GM23338 (cell line): ENCODE measurements around the gene LATS2. TPM values are rescaled to one million over a fixed set of nuclear protein-coding genes. Genes with fewer than 3 reads are reported as not detected.

Experiments
- ATAC-seq: fragments of 200-7000 bp; cut with Tn5 transposase; 3 replicates; pipeline ENCODE4 v1.9.1; 2020
- DNase-seq: peaks from one replicate; pipeline ENCODE4 v3.0.0-alpha.2; 2015; ENCODE audit warnings: low spot score
- H2AFZ ChIP-seq: fragments of 200-600 bp; sonication (generic); 2 replicates; pipeline ENCODE4 v1.8.0; 2016; ENCODE audit warnings: antibody characterized with exemption, mild to moderate bottlenecking, moderate library complexity
- H3F3A ChIP-seq: fragments of 200-600 bp; sonication (generic); replicated peaks from 2 replicates; pipeline ENCODE4 v1.8.0; 2017; ENCODE audit warnings: antibody characterized with exemption, mixed run types, low read depth
- H3K27ac ChIP-seq: fragments of 200-600 bp; sonication (generic); 2 replicates; pipeline ENCODE4 v1.6.1; 2016; ENCODE audit warnings: low read depth
- H3K27me3 ChIP-seq: fragments of 200-600 bp; sonication (generic); 2 replicates; pipeline ENCODE4 v1.8.0; 2016; ENCODE audit warnings: mild to moderate bottlenecking, mixed run types, moderate library complexity; ENCODE audit not compliant: insufficient read depth
- H3K36me3 ChIP-seq: fragments of 200-600 bp; sonication (generic); 2 replicates; pipeline ENCODE4 v1.8.0; 2016; ENCODE audit warnings: mild to moderate bottlenecking; ENCODE audit not compliant: insufficient read depth
- H3K4me1 ChIP-seq: fragments of 200-600 bp; sonication (generic); 2 replicates; pipeline ENCODE4 v1.8.0; 2016; ENCODE audit warnings: mild to moderate bottlenecking, moderate library complexity; ENCODE audit not compliant: insufficient read depth
- H3K4me2 ChIP-seq: fragments of 200-600 bp; sonication (generic); 2 replicates; pipeline ENCODE4 v1.7.1; 2017; ENCODE audit warnings: mixed run types
- H3K4me3 ChIP-seq: fragments of 200-600 bp; sonication (generic); 2 replicates; pipeline ENCODE4 v1.6.1; 2016; ENCODE audit warnings: mixed run types
- H3K79me2 ChIP-seq: fragments of 200-600 bp; sonication (generic); replicated peaks from 2 replicates; pipeline ENCODE4 v1.8.0; 2017; ENCODE audit warnings: mild to moderate bottlenecking; ENCODE audit not compliant: insufficient read depth
- H3K9me2 ChIP-seq: fragments of 200-600 bp; sonication (generic); 2 replicates; pipeline ENCODE4 v1.8.0; 2017; ENCODE audit not compliant: insufficient read depth
- H4K20me1 ChIP-seq: fragments of 200-600 bp; sonication (generic); replicated peaks from 2 replicates; pipeline ENCODE4 v1.8.0; 2017; ENCODE audit warnings: mild to moderate bottlenecking; ENCODE audit not compliant: insufficient read depth
- H3K27ac Mint-ChIP-seq: 2 replicates; pipeline ENCODE4 v1.8.0; 2020; ENCODE audit warnings: inconsistent platforms, mild to moderate bottlenecking, moderate library complexity, mixed read lengths
- H3K27me3 Mint-ChIP-seq: 3 replicates; pipeline ENCODE4 v1.8.0; 2022; ENCODE audit warnings: low read depth, mild to moderate bottlenecking, moderate library complexity, mixed read lengths, inconsistent platforms; ENCODE audit not compliant: insufficient read depth, poor library complexity
- H3K36me3 Mint-ChIP-seq: 3 replicates; pipeline ENCODE4 v1.8.0; 2021; ENCODE audit warnings: low read depth, mild to moderate bottlenecking, inconsistent platforms, moderate library complexity, mixed read lengths
- H3K4me1 Mint-ChIP-seq: 3 replicates; pipeline ENCODE4 v1.8.0; 2020; ENCODE audit warnings: mild to moderate bottlenecking, inconsistent platforms, mixed read lengths
- H3K4me3 Mint-ChIP-seq: 3 replicates; pipeline ENCODE4 v1.8.0; 2021; ENCODE audit warnings: moderate library complexity, mild to moderate bottlenecking, inconsistent platforms, mixed read lengths
- H3K9me3 Mint-ChIP-seq: 3 replicates; pipeline ENCODE4 v1.8.0; 2020; ENCODE audit warnings: moderate library complexity, mild to moderate bottlenecking, inconsistent platforms, mixed read lengths
- EZH2 ChIP-seq: fragments of 200-600 bp; sonication (generic); IDR thresholded peaks from one replicate; pipeline ENCODE4 v1.8.0; 2017; ENCODE audit warnings: antibody characterized with exemption, mild to moderate bottlenecking, low read depth; ENCODE audit not compliant: unreplicated experiment
- POLR2AphosphoS5 ChIP-seq: IDR thresholded peaks from 2 replicates; pipeline ENCODE4 v1.6.1; 2016; ENCODE audit warnings: antibody characterized with exemption, low read depth
- polyA plus RNA-seq: library from polyadenylated mRNA; unstranded; fragments of >200 nt; fragmentation: Nextera tagmentation; extraction: Ambion mirVana; gene quantifications from 2 replicates; pipeline ENCODE4 v1.2.1, GENCODE V29; 2016
- total RNA-seq: library from RNA; depleted of rRNA; stranded (reverse); fragments of >200 nt; shearing (Covaris generic); gene quantifications from 2 replicates; pipeline ENCODE4 v1.2.3, GENCODE V29; 2014
- TF ChIP-seq, protein P1 (sequence below): fragments of 250-450 bp; sonication (Bioruptor Pico); IDR thresholded peaks from 2 replicates; pipeline ENCODE4 v1.5.0; 2020; ENCODE audit warnings: mild to moderate bottlenecking, moderate library complexity
- TF ChIP-seq, protein P2 (sequence below): IDR thresholded peaks from one replicate; pipeline ENCODE4 v1.6.1; 2018; ENCODE audit warnings: antibody characterized with exemption; ENCODE audit not compliant: unreplicated experiment

LATS2 gene
- total and polyA plus RNA-seq, 2 experiments from 2014 or later, result 10.5 to 25.4 TPM

DNA sequence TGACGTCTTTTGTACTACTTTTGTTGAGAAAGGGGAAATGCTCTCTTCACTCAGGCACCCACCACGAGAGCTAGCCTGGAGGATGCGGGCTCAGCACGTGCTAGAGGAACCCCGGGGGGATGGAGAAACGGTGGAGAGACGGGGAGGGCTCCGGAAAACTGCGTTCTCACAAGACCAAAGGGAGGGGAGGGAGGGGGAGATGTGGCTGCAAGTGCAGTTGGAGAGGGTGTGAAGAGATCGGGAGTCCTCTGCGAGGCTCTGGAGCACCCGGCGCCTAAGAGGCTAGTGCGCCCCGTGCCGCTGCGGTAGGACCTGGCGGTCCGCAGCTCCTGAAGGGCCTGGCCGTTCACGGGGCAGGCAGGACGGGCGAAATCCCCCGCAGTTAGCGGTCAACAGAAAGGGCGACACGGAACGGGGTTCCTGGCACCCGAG is 115.4 kb downstream of the LATS2 start (continued):
- TF ChIP-seq, protein P1, sequence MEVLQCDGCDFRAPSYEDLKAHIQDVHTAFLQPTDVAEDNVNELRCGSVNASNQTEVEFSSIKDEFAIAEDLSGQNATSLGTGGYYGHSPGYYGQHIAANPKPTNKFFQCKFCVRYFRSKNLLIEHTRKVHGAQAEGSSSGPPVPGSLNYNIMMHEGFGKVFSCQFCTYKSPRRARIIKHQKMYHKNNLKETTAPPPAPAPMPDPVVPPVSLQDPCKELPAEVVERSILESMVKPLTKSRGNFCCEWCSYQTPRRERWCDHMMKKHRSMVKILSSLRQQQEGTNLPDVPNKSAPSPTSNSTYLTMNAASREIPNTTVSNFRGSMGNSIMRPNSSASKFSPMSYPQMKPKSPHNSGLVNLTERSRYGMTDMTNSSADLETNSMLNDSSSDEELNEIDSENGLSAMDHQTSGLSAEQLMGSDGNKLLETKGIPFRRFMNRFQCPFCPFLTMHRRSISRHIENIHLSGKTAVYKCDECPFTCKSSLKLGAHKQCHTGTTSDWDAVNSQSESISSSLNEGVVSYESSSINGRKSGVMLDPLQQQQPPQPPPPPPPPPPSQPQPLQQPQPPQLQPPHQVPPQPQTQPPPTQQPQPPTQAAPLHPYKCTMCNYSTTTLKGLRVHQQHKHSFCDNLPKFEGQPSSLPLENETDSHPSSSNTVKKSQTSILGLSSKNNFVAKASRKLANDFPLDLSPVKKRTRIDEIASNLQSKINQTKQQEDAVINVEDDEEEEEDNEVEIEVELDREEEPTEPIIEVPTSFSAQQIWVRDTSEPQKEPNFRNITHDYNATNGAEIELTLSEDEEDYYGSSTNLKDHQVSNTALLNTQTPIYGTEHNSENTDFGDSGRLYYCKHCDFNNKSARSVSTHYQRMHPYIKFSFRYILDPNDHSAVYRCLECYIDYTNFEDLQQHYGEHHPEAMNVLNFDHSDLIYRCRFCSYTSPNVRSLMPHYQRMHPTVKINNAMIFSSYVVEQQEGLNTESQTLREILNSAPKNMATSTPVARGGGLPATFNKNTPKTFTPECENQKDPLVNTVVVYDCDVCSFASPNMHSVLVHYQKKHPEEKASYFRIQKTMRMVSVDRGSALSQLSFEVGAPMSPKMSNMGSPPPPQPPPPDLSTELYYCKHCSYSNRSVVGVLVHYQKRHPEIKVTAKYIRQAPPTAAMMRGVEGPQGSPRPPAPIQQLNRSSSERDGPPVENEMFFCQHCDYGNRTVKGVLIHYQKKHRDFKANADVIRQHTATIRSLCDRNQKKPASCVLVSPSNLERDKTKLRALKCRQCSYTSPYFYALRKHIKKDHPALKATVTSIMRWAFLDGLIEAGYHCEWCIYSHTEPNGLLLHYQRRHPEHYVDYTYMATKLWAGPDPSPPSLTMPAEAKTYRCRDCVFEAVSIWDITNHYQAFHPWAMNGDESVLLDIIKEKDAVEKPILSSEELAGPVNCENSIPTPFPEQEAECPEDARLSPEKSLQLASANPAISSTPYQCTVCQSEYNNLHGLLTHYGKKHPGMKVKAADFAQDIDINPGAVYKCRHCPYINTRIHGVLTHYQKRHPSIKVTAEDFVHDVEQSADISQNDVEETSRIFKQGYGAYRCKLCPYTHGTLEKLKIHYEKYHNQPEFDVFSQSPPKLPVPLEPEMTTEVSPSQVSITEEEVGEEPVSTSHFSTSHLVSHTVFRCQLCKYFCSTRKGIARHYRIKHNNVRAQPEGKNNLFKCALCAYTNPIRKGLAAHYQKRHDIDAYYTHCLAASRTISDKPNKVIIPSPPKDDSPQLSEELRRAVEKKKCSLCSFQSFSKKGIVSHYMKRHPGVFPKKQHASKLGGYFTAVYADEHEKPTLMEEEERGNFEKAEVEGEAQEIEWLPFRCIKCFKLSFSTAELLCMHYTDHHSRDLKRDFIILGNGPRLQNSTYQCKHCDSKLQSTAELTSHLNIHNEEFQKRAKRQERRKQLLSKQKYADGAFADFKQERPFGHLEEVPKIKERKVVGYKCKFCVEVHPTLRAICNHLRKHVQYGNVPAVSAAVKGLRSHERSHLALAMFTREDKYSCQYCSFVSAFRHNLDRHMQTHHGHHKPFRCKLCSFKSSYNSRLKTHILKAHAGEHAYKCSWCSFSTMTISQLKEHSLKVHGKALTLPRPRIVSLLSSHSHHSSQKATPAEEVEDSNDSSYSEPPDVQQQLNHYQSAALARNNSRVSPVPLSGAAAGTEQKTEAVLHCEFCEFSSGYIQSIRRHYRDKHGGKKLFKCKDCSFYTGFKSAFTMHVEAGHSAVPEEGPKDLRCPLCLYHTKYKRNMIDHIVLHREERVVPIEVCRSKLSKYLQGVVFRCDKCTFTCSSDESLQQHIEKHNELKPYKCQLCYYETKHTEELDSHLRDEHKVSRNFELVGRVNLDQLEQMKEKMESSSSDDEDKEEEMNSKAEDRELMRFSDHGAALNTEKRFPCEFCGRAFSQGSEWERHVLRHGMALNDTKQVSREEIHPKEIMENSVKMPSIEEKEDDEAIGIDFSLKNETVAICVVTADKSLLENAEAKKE (CRISPR knock-in tag), result no peak
- TF ChIP-seq EZH2, result no peak

DNA sequence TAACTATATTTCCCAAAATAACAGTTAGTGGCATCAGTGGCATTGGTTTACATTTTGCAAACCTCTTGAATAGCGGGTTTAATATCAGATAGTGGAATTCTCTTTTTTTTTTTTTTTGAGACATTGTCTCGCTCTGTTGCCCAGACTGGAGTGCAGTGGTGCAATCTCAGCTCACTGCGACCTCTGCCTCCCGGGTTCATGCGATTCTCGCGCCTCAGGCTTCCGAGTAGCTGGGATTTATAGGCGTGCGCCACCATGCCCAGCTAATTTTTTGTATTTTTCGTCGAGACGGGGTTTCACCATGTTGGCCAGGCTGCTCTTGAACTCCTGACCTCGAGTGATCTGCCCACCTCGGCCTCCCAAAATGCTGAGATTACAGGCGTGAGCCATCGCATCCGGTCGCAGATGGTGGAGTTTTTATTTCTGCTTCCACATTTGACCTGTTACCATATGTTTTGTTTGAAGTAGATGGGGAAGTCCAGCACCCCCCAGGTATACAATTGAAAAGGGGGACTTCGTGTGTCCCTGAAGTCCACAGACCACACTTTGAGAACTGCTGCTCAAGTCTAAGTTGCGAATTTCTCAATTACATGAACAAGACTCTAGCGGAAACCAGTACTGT is 118.3 kb downstream of the LATS2 start:
- H3K4me2 ChIP-seq, result no peak overlapping the region
- no peaks in the 10 kb centered on the region for H4K20me1 ChIP-seq
- H3K27me3 ChIP-seq, result peaks cover 33% of the 10 kb centered on the region
- H3K79me2 ChIP-seq, result no peaks in the 10 kb centered on the region
- Mint-ChIP-seq H3K27ac (no peak overlapping the region), H3K36me3 (no peaks in the 10 kb centered on the region), H3K4me1 (peaks cover 19% of the 10 kb centered on the region; the same call in 2 of the 3 replicates), H3K4me3 (no peak overlapping the region), H3K27me3 (peaks cover 25% of the 10 kb centered on the region), H3K9me3 (no peaks in the 10 kb centered on the region)
- peaks cover 12% of the 10 kb centered on the region; the same call in 1 of the 2 replicates for H3K4me1 ChIP-seq
- DNase-seq (no peak), ATAC-seq (no peak)
- H2AFZ ChIP-seq, result peak overlapping the region; percentile 28; the same call in 1 of the 2 replicates
- no peak overlapping the region for H3K27ac ChIP-seq
- 0 out of 2 replicates have a peak, but pooled peaks cover 3% of the 10 kb centered on the region for H3K9me2 ChIP-seq
- H3K36me3 ChIP-seq, result no peaks in the 10 kb centered on the region
- H3K4me3 ChIP-seq, result no peak overlapping the region
- no peaks in the 10 kb centered on the region for H3F3A ChIP-seq
- no peak for TF ChIP-seq POLR2AphosphoS5
- TF ChIP-seq, protein P1 (CRISPR knock-in tag), result no peak
- TF ChIP-seq, protein P2, sequence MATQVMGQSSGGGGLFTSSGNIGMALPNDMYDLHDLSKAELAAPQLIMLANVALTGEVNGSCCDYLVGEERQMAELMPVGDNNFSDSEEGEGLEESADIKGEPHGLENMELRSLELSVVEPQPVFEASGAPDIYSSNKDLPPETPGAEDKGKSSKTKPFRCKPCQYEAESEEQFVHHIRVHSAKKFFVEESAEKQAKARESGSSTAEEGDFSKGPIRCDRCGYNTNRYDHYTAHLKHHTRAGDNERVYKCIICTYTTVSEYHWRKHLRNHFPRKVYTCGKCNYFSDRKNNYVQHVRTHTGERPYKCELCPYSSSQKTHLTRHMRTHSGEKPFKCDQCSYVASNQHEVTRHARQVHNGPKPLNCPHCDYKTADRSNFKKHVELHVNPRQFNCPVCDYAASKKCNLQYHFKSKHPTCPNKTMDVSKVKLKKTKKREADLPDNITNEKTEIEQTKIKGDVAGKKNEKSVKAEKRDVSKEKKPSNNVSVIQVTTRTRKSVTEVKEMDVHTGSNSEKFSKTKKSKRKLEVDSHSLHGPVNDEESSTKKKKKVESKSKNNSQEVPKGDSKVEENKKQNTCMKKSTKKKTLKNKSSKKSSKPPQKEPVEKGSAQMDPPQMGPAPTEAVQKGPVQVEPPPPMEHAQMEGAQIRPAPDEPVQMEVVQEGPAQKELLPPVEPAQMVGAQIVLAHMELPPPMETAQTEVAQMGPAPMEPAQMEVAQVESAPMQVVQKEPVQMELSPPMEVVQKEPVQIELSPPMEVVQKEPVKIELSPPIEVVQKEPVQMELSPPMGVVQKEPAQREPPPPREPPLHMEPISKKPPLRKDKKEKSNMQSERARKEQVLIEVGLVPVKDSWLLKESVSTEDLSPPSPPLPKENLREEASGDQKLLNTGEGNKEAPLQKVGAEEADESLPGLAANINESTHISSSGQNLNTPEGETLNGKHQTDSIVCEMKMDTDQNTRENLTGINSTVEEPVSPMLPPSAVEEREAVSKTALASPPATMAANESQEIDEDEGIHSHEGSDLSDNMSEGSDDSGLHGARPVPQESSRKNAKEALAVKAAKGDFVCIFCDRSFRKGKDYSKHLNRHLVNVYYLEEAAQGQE, result no peak
